PC-9 (cell line): ENCODE measurements around the gene AKIP1.

Experiments used
- CTCF ChIP-seq: fragments of 200-600 bp; sonication (generic); conservative IDR thresholded peaks from 2 replicates; pipeline ENCODE4 v1.6.1; 2017; ENCODE audit warnings: mixed run types, antibody characterized with exemption, mild to moderate bottlenecking, moderate library complexity
- EZH2 ChIP-seq: fragments of 200-600 bp; sonication (generic); IDR thresholded peaks from 2 replicates; pipeline ENCODE4 v1.8.0; 2017; ENCODE audit warnings: antibody characterized with exemption, low read depth

DNA sequence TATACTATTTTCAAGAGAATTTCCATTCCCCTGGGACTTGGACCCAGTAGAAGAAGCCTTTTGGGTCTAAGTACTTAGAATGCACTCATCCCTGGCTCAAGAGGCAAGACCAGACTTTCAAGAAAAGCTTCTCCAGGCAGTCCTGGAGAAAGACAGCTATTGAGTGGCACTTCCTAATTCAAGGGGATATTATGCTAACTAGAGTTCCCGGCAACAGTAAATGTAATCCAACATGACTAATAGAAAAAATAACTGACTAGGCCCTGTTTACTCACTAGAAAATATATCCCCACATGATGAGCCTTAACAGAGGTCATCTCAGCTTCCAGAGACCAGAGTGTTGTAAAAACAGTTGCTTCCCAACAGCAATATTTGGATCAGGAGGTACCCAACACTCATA is 47.2 kb upstream of the AKIP1 start:
- TF ChIP-seq EZH2, result no peak
- no peak for TF ChIP-seq CTCF
